Adipocyte (in vitro differentiated cells): ENCODE results near the gene PDZD8.

Experiments
- DNase-seq: peaks from one replicate; pipeline ENCODE4 v3.0.0-alpha.2; 2015; ENCODE audit warnings: low read depth
- H3K27me3 ChIP-seq: replicated peaks from 2 replicates; pipeline ENCODE4 v1.7.0; 2013; ENCODE audit warnings: mild to moderate bottlenecking, low read length, moderate library complexity; ENCODE audit not compliant: control insufficient read depth, insufficient read depth
- H3K36me3 ChIP-seq: 2 replicates; pipeline ENCODE4 v1.7.0; 2013; ENCODE audit warnings: low read length, mild to moderate bottlenecking, moderate library complexity; ENCODE audit not compliant: control insufficient read depth, insufficient read depth, severe bottlenecking
- H3K4me1 ChIP-seq: 2 replicates; pipeline ENCODE4 v1.7.0; 2013; ENCODE audit warnings: mild to moderate bottlenecking, low read length, moderate library complexity; ENCODE audit not compliant: control insufficient read depth, insufficient read depth
- H3K4me3 ChIP-seq: 2 replicates; pipeline ENCODE4 v1.7.0; 2013; ENCODE audit warnings: mild to moderate bottlenecking, low read length, moderate library complexity
- H3K9ac ChIP-seq: 2 replicates; pipeline ENCODE4 v1.7.0; 2013; ENCODE audit warnings: mild to moderate bottlenecking, low read length, moderate library complexity
- H3K9me3 ChIP-seq: 2 replicates; pipeline ENCODE4 v1.7.0; 2013; ENCODE audit warnings: mild to moderate bottlenecking, low read length, moderate library complexity; ENCODE audit not compliant: control insufficient read depth

PDZD8 gene, protein sequence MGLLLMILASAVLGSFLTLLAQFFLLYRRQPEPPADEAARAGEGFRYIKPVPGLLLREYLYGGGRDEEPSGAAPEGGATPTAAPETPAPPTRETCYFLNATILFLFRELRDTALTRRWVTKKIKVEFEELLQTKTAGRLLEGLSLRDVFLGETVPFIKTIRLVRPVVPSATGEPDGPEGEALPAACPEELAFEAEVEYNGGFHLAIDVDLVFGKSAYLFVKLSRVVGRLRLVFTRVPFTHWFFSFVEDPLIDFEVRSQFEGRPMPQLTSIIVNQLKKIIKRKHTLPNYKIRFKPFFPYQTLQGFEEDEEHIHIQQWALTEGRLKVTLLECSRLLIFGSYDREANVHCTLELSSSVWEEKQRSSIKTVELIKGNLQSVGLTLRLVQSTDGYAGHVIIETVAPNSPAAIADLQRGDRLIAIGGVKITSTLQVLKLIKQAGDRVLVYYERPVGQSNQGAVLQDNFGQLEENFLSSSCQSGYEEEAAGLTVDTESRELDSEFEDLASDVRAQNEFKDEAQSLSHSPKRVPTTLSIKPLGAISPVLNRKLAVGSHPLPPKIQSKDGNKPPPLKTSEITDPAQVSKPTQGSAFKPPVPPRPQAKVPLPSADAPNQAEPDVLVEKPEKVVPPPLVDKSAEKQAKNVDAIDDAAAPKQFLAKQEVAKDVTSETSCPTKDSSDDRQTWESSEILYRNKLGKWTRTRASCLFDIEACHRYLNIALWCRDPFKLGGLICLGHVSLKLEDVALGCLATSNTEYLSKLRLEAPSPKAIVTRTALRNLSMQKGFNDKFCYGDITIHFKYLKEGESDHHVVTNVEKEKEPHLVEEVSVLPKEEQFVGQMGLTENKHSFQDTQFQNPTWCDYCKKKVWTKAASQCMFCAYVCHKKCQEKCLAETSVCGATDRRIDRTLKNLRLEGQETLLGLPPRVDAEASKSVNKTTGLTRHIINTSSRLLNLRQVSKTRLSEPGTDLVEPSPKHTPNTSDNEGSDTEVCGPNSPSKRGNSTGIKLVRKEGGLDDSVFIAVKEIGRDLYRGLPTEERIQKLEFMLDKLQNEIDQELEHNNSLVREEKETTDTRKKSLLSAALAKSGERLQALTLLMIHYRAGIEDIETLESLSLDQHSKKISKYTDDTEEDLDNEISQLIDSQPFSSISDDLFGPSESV

GRCh38 chr10:117375360-117376178 is at the start of gene PDZD8:
TSS of gene PDZD8 (minus strand) at chr10:117375440. CDS start at chr10:117375227, 213 bp downstream.
- H3K9ac ChIP-seq, result peak within 1 kb of the TSS; percentile 91
- H3K27me3 ChIP-seq, result peaks cover 12% of the 10 kb centered on the region
- H3K36me3 ChIP-seq, result no peaks in the 10 kb centered on the region
- peaks cover 3% of the 10 kb centered on the region for H3K9me3 ChIP-seq
- peaks cover 25% of the 10 kb centered on the region for H3K4me1 ChIP-seq
- peak within 1 kb of the TSS; percentile 86 for H3K4me3 ChIP-seq
- peak; percentile 98 for DNase-seq

DNA sequence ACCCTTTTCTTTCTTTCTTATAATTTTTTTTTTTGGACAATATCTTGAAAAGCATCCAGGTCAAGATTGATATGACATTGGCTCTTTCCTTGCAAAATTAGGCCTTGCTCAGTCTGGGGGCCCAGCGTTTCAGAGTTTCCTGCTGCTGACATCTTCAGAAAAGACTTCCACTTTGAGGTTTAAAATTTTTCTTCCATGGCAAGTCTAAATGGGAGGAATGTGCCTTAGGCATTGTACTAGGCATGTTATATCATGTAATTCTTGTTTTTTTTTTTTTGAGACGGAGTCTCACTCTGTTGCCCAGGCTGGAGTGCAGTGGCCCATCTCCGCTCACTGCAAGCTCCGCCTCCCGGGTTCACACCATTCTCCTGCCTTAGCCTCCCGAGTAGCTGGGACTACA is 48.9 kb upstream of the PDZD8 start:
- DNase-seq, result no peak
- Histone ChIP-seq H3K9ac (no peak overlapping the region), H3K9me3 (no peaks in the 10 kb centered on the region), H3K27me3 (peaks cover 10% of the 10 kb centered on the region), H3K4me3 (no peak overlapping the region), H3K36me3 (no peaks in the 10 kb centered on the region), H3K4me1 (no peaks in the 10 kb centered on the region)

DNA sequence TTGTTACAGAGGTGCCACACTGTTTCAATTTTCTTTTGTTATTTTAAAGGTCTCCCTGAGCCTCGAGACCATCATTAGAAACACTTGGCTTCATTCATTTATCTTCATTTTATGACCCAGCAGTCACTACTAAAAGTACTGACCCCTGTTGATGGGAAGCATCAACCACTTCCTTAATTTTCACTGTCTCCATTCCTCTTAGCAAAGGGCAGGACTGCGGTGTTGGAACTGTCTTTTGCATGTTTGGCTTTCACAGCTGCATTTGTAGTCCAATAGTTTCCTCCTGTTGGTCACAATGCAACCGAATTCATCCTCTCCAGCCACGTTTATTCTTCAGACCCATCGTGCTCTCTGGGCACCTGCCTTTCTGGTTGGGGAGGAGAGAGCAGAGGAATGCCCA is 46.7 kb upstream of the PDZD8 start:
- no peak overlapping the region for H3K4me3 ChIP-seq
- DNase-seq, result no peak
- no peaks in the 10 kb centered on the region for H3K4me1 ChIP-seq
- H3K27me3 ChIP-seq, result peaks cover 10% of the 10 kb centered on the region
- no peaks in the 10 kb centered on the region for H3K36me3 ChIP-seq
- H3K9ac ChIP-seq, result no peak overlapping the region
- H3K9me3 ChIP-seq, result no peaks in the 10 kb centered on the region

- Histone ChIP-seq H3K27me3 (peaks cover 8% of the 10 kb centered on the region), H3K36me3 (no peaks in the 10 kb centered on the region), H3K9me3 (no peaks in the 10 kb centered on the region), H3K4me3 (no peak overlapping the region), H3K4me1 (no peaks in the 10 kb centered on the region), H3K9ac (no peak overlapping the region)
- no peak for DNase-seq
Measured at GRCh38 chr10:117420768-117421167, 45.5 kb upstream of the PDZD8 start.

DNA sequence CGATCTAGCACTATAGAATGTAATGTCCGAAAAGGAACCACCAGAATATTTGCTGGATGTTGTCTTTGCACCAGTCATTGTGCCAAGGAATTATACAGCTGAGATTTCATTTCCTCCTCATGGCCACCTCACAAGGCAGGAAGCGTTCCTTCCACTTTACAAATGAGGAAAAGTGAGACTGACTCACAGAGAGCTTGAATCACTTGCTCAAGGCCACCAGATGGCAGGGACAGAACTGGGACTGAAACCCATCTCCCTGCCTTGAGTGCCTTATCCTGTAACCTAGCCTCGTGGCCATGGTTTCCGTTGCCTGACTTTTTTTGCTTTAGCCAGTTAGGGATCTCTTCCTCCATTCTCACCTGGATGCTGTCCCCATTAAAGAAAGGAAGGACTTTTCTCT is 44.7 kb upstream of the PDZD8 start:
- H3K36me3 ChIP-seq, result no peaks in the 10 kb centered on the region
- no peak overlapping the region for H3K4me3 ChIP-seq
- no peaks in the 10 kb centered on the region for H3K9me3 ChIP-seq
- DNase-seq, result no peak
- peaks cover 8% of the 10 kb centered on the region for H3K27me3 ChIP-seq
- H3K9ac ChIP-seq, result no peak overlapping the region
- H3K4me1 ChIP-seq, result no peaks in the 10 kb centered on the region

DNA sequence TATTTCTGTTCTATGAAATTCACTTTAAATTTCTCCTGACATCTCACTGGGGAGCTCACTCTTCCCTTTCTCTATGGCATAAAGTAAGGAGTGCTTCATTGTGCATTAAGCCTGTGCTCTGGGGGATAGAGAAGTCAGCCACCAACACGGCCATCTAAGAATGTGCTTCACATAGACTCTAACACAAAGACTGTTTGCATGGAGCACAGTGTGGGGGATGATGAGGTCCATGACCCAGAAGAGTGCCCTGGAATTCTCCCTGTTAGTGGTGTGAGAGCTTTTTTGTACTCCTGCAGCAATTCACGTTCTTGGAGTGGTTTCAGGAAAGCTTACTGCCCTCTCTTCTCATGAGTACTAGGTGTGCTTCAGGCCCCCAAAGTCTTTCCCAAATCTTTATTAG is 43.9 kb upstream of the PDZD8 start:
- DNase-seq, result no peak
- Histone ChIP-seq H3K36me3 (no peaks in the 10 kb centered on the region), H3K27me3 (peaks cover 8% of the 10 kb centered on the region), H3K9me3 (no peaks in the 10 kb centered on the region), H3K4me3 (no peak overlapping the region), H3K4me1 (peaks cover 3% of the 10 kb centered on the region), H3K9ac (no peak overlapping the region)

DNA sequence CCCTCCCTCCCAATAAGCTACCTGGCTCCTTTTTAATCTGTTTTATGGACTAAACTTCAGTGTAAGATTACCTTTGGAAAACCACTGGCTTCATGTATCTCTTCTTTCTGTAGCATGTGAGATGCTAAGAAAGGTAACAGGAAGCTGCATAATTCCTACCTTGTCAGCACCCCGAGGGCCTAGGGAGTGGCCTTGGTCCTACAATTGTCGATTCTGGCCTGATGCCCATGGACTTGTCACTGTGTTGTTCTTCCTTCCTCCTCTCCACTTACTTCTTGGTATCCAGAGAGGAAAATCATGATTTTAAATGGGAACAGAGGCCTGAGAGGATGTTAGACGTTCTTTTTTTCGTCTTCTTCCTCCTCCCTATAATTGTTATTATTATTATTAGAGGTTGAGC is 42.9 kb upstream of the PDZD8 start:
- no peak for DNase-seq
- peaks cover 8% of the 10 kb centered on the region for H3K4me1 ChIP-seq
- no peaks in the 10 kb centered on the region for H3K9me3 ChIP-seq
- peaks cover 8% of the 10 kb centered on the region for H3K27me3 ChIP-seq
- H3K36me3 ChIP-seq, result no peaks in the 10 kb centered on the region
- no peak overlapping the region for H3K9ac ChIP-seq
- H3K4me3 ChIP-seq, result no peak overlapping the region

- DNase-seq, result no peak
- Histone ChIP-seq H3K9ac (no peak overlapping the region), H3K4me3 (no peak overlapping the region), H3K9me3 (no peaks in the 10 kb centered on the region), H3K27me3 (peaks cover 2% of the 10 kb centered on the region), H3K36me3 (no peaks in the 10 kb centered on the region), H3K4me1 (peaks cover 8% of the 10 kb centered on the region)
Measured at GRCh38 chr10:117417196-117417595, 42.0 kb upstream of the PDZD8 start.

GRCh38 chr10:117413928-117414618 is 38.8 kb upstream of the PDZD8 start:
- no peak for DNase-seq
- Histone ChIP-seq H3K4me3 (no peak overlapping the region), H3K9ac (no peak overlapping the region), H3K4me1 (peaks cover 8% of the 10 kb centered on the region), H3K27me3 (no peaks in the 10 kb centered on the region), H3K36me3 (no peaks in the 10 kb centered on the region), H3K9me3 (no peaks in the 10 kb centered on the region)

DNA sequence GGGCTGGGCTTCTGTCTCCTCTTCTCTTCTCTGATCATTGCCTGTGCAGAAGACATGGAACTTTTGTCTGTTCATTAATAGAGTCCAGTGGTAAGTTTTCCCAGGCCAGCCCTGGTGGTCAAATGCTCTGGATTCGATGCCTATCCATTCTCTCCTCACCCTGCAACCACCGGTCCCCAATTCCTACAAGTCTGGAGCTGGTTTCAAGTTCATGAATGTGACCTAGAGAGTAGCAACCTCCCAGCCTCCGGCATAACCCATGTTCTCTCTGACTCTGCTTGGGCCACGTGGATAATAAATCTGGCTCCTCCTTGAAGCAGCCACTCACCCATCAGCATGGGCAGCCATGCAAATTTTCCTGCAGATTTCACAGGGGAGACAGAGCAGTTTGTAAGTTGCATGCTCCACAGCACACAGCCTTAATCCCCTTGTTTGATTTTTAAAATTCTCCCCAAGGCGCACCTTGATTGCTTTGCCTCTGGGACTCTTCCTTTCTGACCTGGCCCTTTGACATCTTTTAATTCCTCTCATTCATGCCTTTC is 37.3 kb upstream of the PDZD8 start:
- Histone ChIP-seq H3K4me3 (no peak overlapping the region), H3K36me3 (no peaks in the 10 kb centered on the region), H3K9ac (no peak overlapping the region), H3K4me1 (peaks cover 8% of the 10 kb centered on the region), H3K9me3 (no peaks in the 10 kb centered on the region), H3K27me3 (no peaks in the 10 kb centered on the region)
- DNase-seq, result no peak
